ENCODE measurements around the gene MYLK.
"Not testable (repeated sequence)": the region's sequence is repeated elsewhere in the genome, so short reads cannot be mapped to it uniquely, and the experiment has no call there.

- TF ChIP-seq, protein P1, sequence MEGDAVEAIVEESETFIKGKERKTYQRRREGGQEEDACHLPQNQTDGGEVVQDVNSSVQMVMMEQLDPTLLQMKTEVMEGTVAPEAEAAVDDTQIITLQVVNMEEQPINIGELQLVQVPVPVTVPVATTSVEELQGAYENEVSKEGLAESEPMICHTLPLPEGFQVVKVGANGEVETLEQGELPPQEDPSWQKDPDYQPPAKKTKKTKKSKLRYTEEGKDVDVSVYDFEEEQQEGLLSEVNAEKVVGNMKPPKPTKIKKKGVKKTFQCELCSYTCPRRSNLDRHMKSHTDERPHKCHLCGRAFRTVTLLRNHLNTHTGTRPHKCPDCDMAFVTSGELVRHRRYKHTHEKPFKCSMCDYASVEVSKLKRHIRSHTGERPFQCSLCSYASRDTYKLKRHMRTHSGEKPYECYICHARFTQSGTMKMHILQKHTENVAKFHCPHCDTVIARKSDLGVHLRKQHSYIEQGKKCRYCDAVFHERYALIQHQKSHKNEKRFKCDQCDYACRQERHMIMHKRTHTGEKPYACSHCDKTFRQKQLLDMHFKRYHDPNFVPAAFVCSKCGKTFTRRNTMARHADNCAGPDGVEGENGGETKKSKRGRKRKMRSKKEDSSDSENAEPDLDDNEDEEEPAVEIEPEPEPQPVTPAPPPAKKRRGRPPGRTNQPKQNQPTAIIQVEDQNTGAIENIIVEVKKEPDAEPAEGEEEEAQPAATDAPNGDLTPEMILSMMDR (IDR thresholded peaks at IDR 0.05), result not testable (repeated sequence)
- not testable (repeated sequence) for TF ChIP-seq POLR2A (IDR thresholded peaks at IDR 0.05)
Observed at GRCh38 chr3:123721095-123721689, 162.9 kb downstream of the MYLK start.
